IMR-90 (cell line): ENCODE data around the gene TMEM128. TPM values are rescaled to one million over a fixed set of nuclear protein-coding genes. Genes with fewer than 3 reads are reported as not detected.

Experiments
- ATAC-seq: fragments of 200-7000 bp; cut with Tn5 transposase; 2 replicates; pipeline ENCODE4 v1.9.1; 2020; ENCODE audit warnings: low read depth, mild to moderate bottlenecking, moderate library complexity
- BruUV-seq: library from RNA; stranded (reverse); fragments of 400-500 nt; replicated peaks from 2 replicates; lab custom pipeline; 2021; lab: Mats Ljungman, UMichigan
- CTCF ChIA-PET: fragments of 300-600 bp; formaldehyde crosslinking; extraction: SDS; loops from one replicate; lab custom pipeline; 2021; ENCODE audit warnings: antibody characterized with exemption; lab: Yijun Ruan, JAX
- POLR2A ChIA-PET: fragments of 300-600 bp; sonication (Branson Sonifier 250); formaldehyde crosslinking; loops from one replicate; lab custom pipeline; 2022; ENCODE audit warnings: antibody characterized with exemption; ENCODE audit not compliant: unreplicated experiment; lab: Charles Lee
- DNase-seq: peaks from one replicate; pipeline ENCODE4 v3.0.0; 2013
- H2AFZ ChIP-seq: replicated peaks from 2 replicates; pipeline ENCODE3; 2013; ENCODE audit warnings: low read length, mild to moderate bottlenecking; ENCODE audit not compliant: poor library complexity
- H2AK5ac ChIP-seq: 2 replicates; pipeline ENCODE4 v1.6.1; 2013; ENCODE audit warnings: low read depth, low read length, inconsistent platforms
- H2AK9ac ChIP-seq: replicated peaks from 2 replicates; pipeline ENCODE3; 2013; ENCODE audit warnings: mild to moderate bottlenecking, low read depth, low read length, moderate library complexity; ENCODE audit not compliant: poor library complexity
- H2BK120ac ChIP-seq: 2 replicates; pipeline ENCODE4 v1.6.1; 2013; ENCODE audit warnings: low read depth, low read length, inconsistent platforms
- H2BK15ac ChIP-seq: 3 replicates; pipeline ENCODE4 v1.6.1; 2013; ENCODE audit warnings: low read depth, low read length, inconsistent platforms
- H2BK20ac ChIP-seq: 2 replicates; pipeline ENCODE4 v1.6.1; 2013; ENCODE audit warnings: low read depth, mild to moderate bottlenecking, inconsistent platforms, low read length, moderate library complexity
- H2BK5ac ChIP-seq: 2 replicates; pipeline ENCODE4 v1.6.1; 2013; ENCODE audit warnings: mild to moderate bottlenecking, low read depth, low read length, inconsistent platforms; ENCODE audit not compliant: poor library complexity, severe bottlenecking
- H3K14ac ChIP-seq: replicated peaks from 2 replicates; pipeline ENCODE4 v1.6.1; 2013; ENCODE audit warnings: low read depth, low read length, inconsistent platforms
- H3K18ac ChIP-seq: 2 replicates; pipeline ENCODE4 v1.6.1; 2013; ENCODE audit warnings: low read depth, low read length, control low read depth
- H3K23ac ChIP-seq: 2 replicates; pipeline ENCODE4 v1.6.1; 2013; ENCODE audit warnings: low read depth, low read length, inconsistent platforms
- H3K27ac ChIP-seq: 2 replicates; pipeline ENCODE4 v1.5.1; 2013; ENCODE audit warnings: mild to moderate bottlenecking, control low read depth, low read length; ENCODE audit not compliant: insufficient read depth
- H3K27me3 ChIP-seq: 2 replicates; pipeline ENCODE4 v1.6.1; 2013; ENCODE audit warnings: low read length; ENCODE audit not compliant: control insufficient read depth, insufficient read depth
- H3K36me3 ChIP-seq: 2 replicates; pipeline ENCODE4 v1.6.1; 2013; ENCODE audit warnings: low read length, mixed read lengths; ENCODE audit not compliant: control insufficient read depth, insufficient read depth
- H3K4ac ChIP-seq: 2 replicates; pipeline ENCODE4 v1.6.1; 2013; ENCODE audit warnings: low read depth, low read length, inconsistent platforms
- H3K4me1 ChIP-seq: 2 replicates; pipeline ENCODE4 v1.6.1; 2013; ENCODE audit warnings: low read length, mixed read lengths; ENCODE audit not compliant: control insufficient read depth, insufficient read depth
- H3K4me2 ChIP-seq: 2 replicates; pipeline ENCODE4 v1.6.1; 2013; ENCODE audit warnings: low read depth, mild to moderate bottlenecking, control low read depth, low read length, moderate library complexity
- H3K4me3 ChIP-seq: 2 replicates; pipeline ENCODE4 v1.5.1; 2013; ENCODE audit warnings: low read depth, mild to moderate bottlenecking, control low read depth, low read length, moderate library complexity; ENCODE audit not compliant: insufficient read depth
- H3K56ac ChIP-seq: 2 replicates; pipeline ENCODE4 v1.6.1; 2013; ENCODE audit warnings: low read length, inconsistent platforms; ENCODE audit not compliant: insufficient read depth; ENCODE audit errors: extremely low read depth
- H3K79me1 ChIP-seq, 2 experiments: 2 replicates each; pipeline ENCODE4 v1.6.1; 2013; ENCODE audit warnings: low read length in 2 of 2, inconsistent platforms in 1 of 2, low read depth in 1 of 2
- H3K9ac ChIP-seq: 2 replicates; pipeline ENCODE4 v1.6.1; 2013; ENCODE audit warnings: low read depth, low read length, control low read depth
- H3K9me1 ChIP-seq: 2 replicates; pipeline ENCODE4 v1.6.1; 2013; ENCODE audit warnings: low read length, inconsistent platforms; ENCODE audit not compliant: insufficient read depth
- H3K9me3 ChIP-seq: 2 replicates; pipeline ENCODE4 v1.6.1; 2013; ENCODE audit warnings: low read length; ENCODE audit not compliant: control insufficient read depth, insufficient read depth
- H4K20me1 ChIP-seq: 2 replicates; pipeline ENCODE4 v1.6.1; 2013; ENCODE audit warnings: low read length, inconsistent platforms; ENCODE audit not compliant: insufficient read depth
- H4K5ac ChIP-seq: 2 replicates; pipeline ENCODE4 v1.6.1; 2013; ENCODE audit warnings: mild to moderate bottlenecking, low read depth, low read length, control low read depth
- H4K8ac ChIP-seq, 2 experiments: 2 replicates each; pipeline ENCODE4 v1.6.1; 2013; ENCODE audit warnings: low read depth in 2 of 2, low read length in 2 of 2, control low read depth in 1 of 2, inconsistent platforms in 1 of 2
- H4K91ac ChIP-seq: 2 replicates; pipeline ENCODE4 v1.6.1; 2013; ENCODE audit warnings: low read depth, low read length, inconsistent platforms; ENCODE audit not compliant: insufficient read depth
- BHLHE40 ChIP-seq: fragments of 150-350 bp; IDR thresholded peaks from 2 replicates; pipeline ENCODE4 v1.6.1; 2016; ENCODE audit warnings: mild to moderate bottlenecking, low read depth, low read length
- CEBPB ChIP-seq: IDR thresholded peaks from 2 replicates; pipeline ENCODE4 v1.6.1; 2012; ENCODE audit warnings: low read depth, low read length, improper control_type of control experiment
- CHD1 ChIP-seq: IDR thresholded peaks from 2 replicates; pipeline ENCODE4 v1.6.1; 2012; ENCODE audit warnings: low read depth, low read length, improper control_type of control experiment
- CTCF ChIP-seq: conservative IDR thresholded peaks from 2 replicates; pipeline ENCODE4 v1.5.1; 2012; ENCODE audit warnings: mild to moderate bottlenecking, low read depth, low read length, improper control_type of control experiment
- FOS ChIP-seq: fragments of 150-350 bp; IDR thresholded peaks from 2 replicates; pipeline ENCODE4 v1.6.1; 2016; ENCODE audit warnings: low read depth, low read length
- MAFK ChIP-seq: IDR thresholded peaks from 2 replicates; pipeline ENCODE4 v1.6.1; 2012; ENCODE audit warnings: low read depth, low read length, improper control_type of control experiment
- MAZ ChIP-seq: IDR thresholded peaks from 2 replicates; pipeline ENCODE4 v1.6.1; 2012; ENCODE audit warnings: low read depth, mild to moderate bottlenecking, low read length, improper control_type of control experiment, moderate library complexity, borderline replicate concordance
- MXI1 ChIP-seq: IDR thresholded peaks from 2 replicates; pipeline ENCODE4 v1.6.1; 2012; ENCODE audit warnings: low read depth, mild to moderate bottlenecking, low read length, moderate library complexity, borderline replicate concordance
- POLR2A ChIP-seq: IDR thresholded peaks from 2 replicates; pipeline ENCODE4 v1.6.1; 2012; ENCODE audit warnings: mild to moderate bottlenecking, low read depth, low read length
- RCOR1 ChIP-seq: IDR thresholded peaks from 2 replicates; pipeline ENCODE4 v1.6.1; 2012; ENCODE audit warnings: mild to moderate bottlenecking, low read length, improper control_type of control experiment; ENCODE audit not compliant: insufficient replicate concordance
- RFX5 ChIP-seq: IDR thresholded peaks from 2 replicates; pipeline ENCODE4 v1.8.0; 2012; ENCODE audit warnings: low read depth, mild to moderate bottlenecking, low read length, moderate library complexity
- SMC3 ChIP-seq: fragments of 150-350 bp; IDR thresholded peaks from 2 replicates; pipeline ENCODE4 v1.6.1; 2016; ENCODE audit warnings: low read depth, mild to moderate bottlenecking, antibody characterized with exemption, low read length, moderate library complexity
- USF2 ChIP-seq: fragments of 150-350 bp; IDR thresholded peaks from 2 replicates; pipeline ENCODE4 v1.6.1; 2017; ENCODE audit warnings: mild to moderate bottlenecking, antibody characterized with exemption, low read length, low read depth
- WGBS, 2 experiments: methylation state at CpG; one replicate each; pipeline versions ENCODE4 v1.1.5 to v1.1.7; 2013; ENCODE audit warnings: missing lambda C conversion rate in 2 of 2; ENCODE audit not compliant: insufficient read length in 1 of 2; ENCODE audit errors: extremely low coverage in 2 of 2; 5-methylcytosine and 5-hydroxymethylcytosine counted together
- dilution Hi-C: fragments of 300-500 bp; cut with HindIII; formaldehyde crosslinking; loops from one replicate; pipeline ENCODE4 v1.14.3; 2018; ENCODE audit warnings: low sequenced_read_pairs; ENCODE audit not compliant: unreplicated experiment
- in situ Hi-C: fragments of 300-500 bp; cut with MboI; formaldehyde crosslinking; loops from 3 replicates; pipeline ENCODE4 v1.14.3; 2019; ENCODE audit warnings: low sequenced_read_pairs, inconsistent platforms, mixed read lengths
- intact Hi-C: fragments of 100-400 bp; cut with micrococcal nuclease; formaldehyde crosslinking; loops from 2 replicates; pipeline ENCODE4 v1.10.0; 2022
- polyA plus RNA-seq, 3 experiments: library from polyadenylated mRNA; depleted of rRNA; stranded (reverse); fragments of >200 nt; gene quantifications; 2 replicates each; pipeline ENCODE4 v1.2.3, GENCODE V29; 2012; ENCODE audit warnings: low replicate concordance in 1 of 3
- total RNA-seq: library from RNA; depleted of rRNA; stranded (reverse); fragments of >200 nt; gene quantifications from 2 replicates; pipeline ENCODE4 v1.2.3, GENCODE V29; 2012
- TF ChIP-seq, protein P1 (sequence below): fragments of 150-350 bp; IDR thresholded peaks from 2 replicates; pipeline ENCODE4 v1.6.1; 2016; ENCODE audit warnings: low read depth, mild to moderate bottlenecking, low read length, moderate library complexity, borderline replicate concordance

The TMEM128 gene
- total and polyA plus RNA-seq, 2 of the 4 experiments (the other 2 are of a cell fraction) = 21.9 to 22.6 TPM

- H4K8ac ChIP-seq = no peak overlapping the region
- no peaks in the 10 kb centered on the region for H3K9me3 ChIP-seq
- no peak overlapping the region for H3K56ac ChIP-seq
- CTCF ChIA-PET = interaction anchor here (1.0 to 1.1 kb wide), 2 partner anchors 9 to 22 kb away, joined by 3 read pairs; no protein-coding TSS in a partner anchor
- H3K36me3 ChIP-seq = peaks cover 33% of the 10 kb centered on the region
- H3K18ac ChIP-seq = no peak overlapping the region
- H3K9me1 ChIP-seq = peaks cover 6% of the 10 kb centered on the region; the same call in 1 of the 2 replicates
- H2AFZ ChIP-seq = no peak overlapping the region
- peaks cover 13 to 21% of the 10 kb centered on the region in 2 experiments for H3K79me1 ChIP-seq
- TF ChIP-seq CHD1 (no peak), POLR2A (no peak), USF2 (no peak), BHLHE40 (no peak), RCOR1 (no peak), MAFK (no peak), RFX5 (no peak), CTCF (no peak), MXI1 (no peak), CEBPB (no peak), MAZ (no peak), SMC3 (no peak), FOS (no peak)
- TF ChIP-seq, protein P1, sequence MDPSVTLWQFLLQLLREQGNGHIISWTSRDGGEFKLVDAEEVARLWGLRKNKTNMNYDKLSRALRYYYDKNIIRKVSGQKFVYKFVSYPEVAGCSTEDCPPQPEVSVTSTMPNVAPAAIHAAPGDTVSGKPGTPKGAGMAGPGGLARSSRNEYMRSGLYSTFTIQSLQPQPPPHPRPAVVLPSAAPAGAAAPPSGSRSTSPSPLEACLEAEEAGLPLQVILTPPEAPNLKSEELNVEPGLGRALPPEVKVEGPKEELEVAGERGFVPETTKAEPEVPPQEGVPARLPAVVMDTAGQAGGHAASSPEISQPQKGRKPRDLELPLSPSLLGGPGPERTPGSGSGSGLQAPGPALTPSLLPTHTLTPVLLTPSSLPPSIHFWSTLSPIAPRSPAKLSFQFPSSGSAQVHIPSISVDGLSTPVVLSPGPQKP = no peak
- H4K5ac ChIP-seq = no peak overlapping the region
- H3K4me3 ChIP-seq = no peak overlapping the region
- no peak overlapping the region for H3K9ac ChIP-seq
- H2BK5ac ChIP-seq = no peak overlapping the region
- in situ Hi-C loops (no loop called here), dilution Hi-C loops (no loop called here), intact Hi-C loops (no loop called here)
- H3K27ac ChIP-seq = no peak overlapping the region
- no peak overlapping the region for H2BK20ac ChIP-seq
- ATAC-seq (no peak), DNase-seq (no peak)
- no peaks in the 10 kb centered on the region for H3K27me3 ChIP-seq
- no peaks in the 10 kb centered on the region for H4K20me1 ChIP-seq
- no peak overlapping the region for H2BK15ac ChIP-seq
- H3K4me2 ChIP-seq = no peak overlapping the region
- H3K23ac ChIP-seq = no peak overlapping the region
- POLR2A ChIA-PET = no interaction called here
- H3K4ac ChIP-seq = no peak overlapping the region
- H2BK120ac ChIP-seq = no peak overlapping the region
- no peak overlapping the region for H2AK9ac ChIP-seq
- H3K4me1 ChIP-seq = no peaks in the 10 kb centered on the region
- WGBS, 2 experiments = 94 to 100% methylated on average over 1 to 4 of the region's 6 CpGs
- no TSS peak for BruUV-seq
- H2AK5ac ChIP-seq = no peak overlapping the region
- H4K91ac ChIP-seq = no peak overlapping the region
- H3K14ac ChIP-seq = no peak overlapping the region
These were observed 33.8 kb upstream of the TMEM128 start for GRCh38 chr4:4281787-4282186.
